ENCODE measurements around the gene C1orf210. TPM values are rescaled to one million over a fixed set of nuclear protein-coding genes. Genes with fewer than 3 reads are reported as not detected.

Gene C1orf210
- total and polyA plus RNA-seq, 2 of the 4 experiments (the other 2 are of a cell fraction), result not detected

- no peak overlapping the region for H3K9ac ChIP-seq (ENCODE audit: low read depth, low read length)
- no peak overlapping the region for H3K14ac ChIP-seq (replicated peaks; ENCODE audit: low read depth, low read length)
- H3K23ac ChIP-seq (ENCODE audit: low read depth, low read length), result no peak overlapping the region
- no peak overlapping the region for H2AFZ ChIP-seq (replicated peaks; ENCODE audit: low read length, poor library complexity)
- no peak overlapping the region for H2BK5ac ChIP-seq (ENCODE audit: low read depth, low read length, poor library complexity, severe bottlenecking)
- peaks cover 2% of the 10 kb centered on the region for H3K9me3 ChIP-seq (ENCODE audit: control insufficient read depth, insufficient read depth, low read length)
- H2BK120ac ChIP-seq (ENCODE audit: low read depth, low read length), result no peak overlapping the region
- in situ Hi-C loops (cut with MboI; ENCODE audit: low sequenced_read_pairs) (no loop called here), intact Hi-C loops (cut with micrococcal nuclease) (no loop called here), dilution Hi-C loops (cut with HindIII; ENCODE audit: low sequenced_read_pairs, unreplicated experiment) (no loop called here)
- POLR2A ChIA-PET (ENCODE audit: unreplicated experiment), result no interaction called here
- WGBS, 2 experiments (ENCODE audit: extremely low coverage in 2 of 2, insufficient read length in 1 of 2), result 92% methylated on average over 2 of the region's 5 CpGs; no CpG with 5 or more reads in 1 of the 2 experiments
- H3K9me1 ChIP-seq (ENCODE audit: insufficient read depth, low read length), result peaks cover 5% of the 10 kb centered on the region; the same call in 1 of the 2 replicates
- H3K18ac ChIP-seq (ENCODE audit: low read depth, low read length), result no peak overlapping the region
- ATAC-seq (ENCODE audit: low read depth) (no peak), DNase-seq (no peak)
- no peak overlapping the region for H3K4me3 ChIP-seq (ENCODE audit: insufficient read depth, low read depth, low read length)
- H3K27me3 ChIP-seq (ENCODE audit: control insufficient read depth, insufficient read depth, low read length), result 0 out of 2 replicates have a peak, but pooled peaks cover 1% of the 10 kb centered on the region
- no peak overlapping the region for H3K56ac ChIP-seq (ENCODE audit: extremely low read depth, insufficient read depth, low read length)
- CTCF ChIA-PET, result no interaction called here
- H3K36me3 ChIP-seq (ENCODE audit: control insufficient read depth, insufficient read depth, low read length), result no peaks in the 10 kb centered on the region
- no peaks in the 10 kb centered on the region for H3K79me1 ChIP-seq (ENCODE audit: low read depth in 1 of 2, low read length in 2 of 2)
- H2BK20ac ChIP-seq (ENCODE audit: low read depth, low read length), result no peak overlapping the region
- peaks cover 6% of the 10 kb centered on the region for H3K4me1 ChIP-seq (ENCODE audit: control insufficient read depth, insufficient read depth, low read length)
- no TSS peak for BruUV-seq (replicated peaks)
- H2AK5ac ChIP-seq (ENCODE audit: low read depth, low read length), result no peak overlapping the region
- no peak overlapping the region for H2AK9ac ChIP-seq (replicated peaks; ENCODE audit: low read depth, low read length, poor library complexity)
- H4K20me1 ChIP-seq (ENCODE audit: insufficient read depth, low read length), result no peaks in the 10 kb centered on the region
- no peak overlapping the region for H4K91ac ChIP-seq (ENCODE audit: insufficient read depth, low read depth, low read length)
- no peak for TF ChIP-seq RCOR1 (IDR thresholded peaks at IDR 0.05; ENCODE audit: insufficient replicate concordance, low read length)
- no peak for TF ChIP-seq CTCF (conservative IDR thresholded peaks at IDR 0.05; ENCODE audit: low read depth, low read length)
- TF ChIP-seq NFE2L2 (IDR thresholded peaks at IDR 0.05; ENCODE audit: low read depth, low read length), result no peak
- no peak for TF ChIP-seq MAFK (IDR thresholded peaks at IDR 0.05; ENCODE audit: low read depth, low read length)
- no peak for TF ChIP-seq MAZ (IDR thresholded peaks at IDR 0.05; ENCODE audit: borderline replicate concordance, low read depth, low read length)
- TF ChIP-seq POLR2A (IDR thresholded peaks at IDR 0.05; ENCODE audit: low read depth, low read length), result no peak
- TF ChIP-seq RFX5 (IDR thresholded peaks at IDR 0.05; ENCODE audit: low read depth, low read length), result no peak
- TF ChIP-seq SMC3 (IDR thresholded peaks at IDR 0.05; ENCODE audit: low read depth, low read length), result no peak
- TF ChIP-seq BHLHE40 (IDR thresholded peaks at IDR 0.05; ENCODE audit: low read depth, low read length), result no peak
- no peak for TF ChIP-seq CEBPB (IDR thresholded peaks at IDR 0.05; ENCODE audit: low read depth, low read length)
- no peak overlapping the region for H3K4ac ChIP-seq (ENCODE audit: low read depth, low read length)
- no peak overlapping the region for H3K4me2 ChIP-seq (ENCODE audit: low read depth, low read length)
- no peak overlapping the region for H2BK15ac ChIP-seq (ENCODE audit: low read depth, low read length)
- H4K8ac ChIP-seq (ENCODE audit: low read depth in 2 of 2, low read length in 2 of 2), result no peak overlapping the region
- no peak overlapping the region for H3K27ac ChIP-seq (ENCODE audit: insufficient read depth, low read length)
- H4K5ac ChIP-seq (ENCODE audit: low read depth, low read length), result no peak overlapping the region
Observed at GRCh38 chr1:43331688-43332087, 46.3 kb upstream of the C1orf210 start.
